ENCODE measurements around the gene SUV39H1.

SUV39H1 gene

DNA sequence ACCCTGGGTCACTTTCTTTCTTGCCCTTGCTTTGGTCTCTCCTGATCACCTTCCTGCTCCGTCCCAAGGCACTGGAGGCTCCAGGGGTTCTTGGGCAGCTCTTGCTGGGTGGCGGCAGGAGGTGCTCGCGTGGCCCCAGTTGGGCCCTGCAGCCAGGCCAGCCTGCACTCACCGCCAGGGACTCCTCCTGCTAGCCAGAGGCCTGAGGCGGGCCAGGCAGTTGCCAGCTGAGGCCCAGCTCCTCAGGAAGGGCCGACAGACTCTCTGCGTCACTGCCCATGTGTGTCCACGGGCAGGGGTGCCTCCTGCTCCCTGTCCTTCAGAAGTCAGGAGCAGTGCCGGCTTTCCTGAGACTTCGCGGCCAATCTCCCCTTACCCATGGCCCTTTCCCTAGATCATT, 9.3 kb downstream of the SUV39H1 start:
- Histone ChIP-seq H3K79me1 (replicated peaks; ENCODE audit: low read length, poor library complexity, severe bottlenecking) (peaks cover 30% of the 10 kb centered on the region), H3K4me2 (ENCODE audit: low read length, poor library complexity, severe bottlenecking) (no peak overlapping the region), H4K8ac (ENCODE audit: low read length) (no peak overlapping the region), H3K27ac (ENCODE audit: low read length, poor library complexity, severe bottlenecking) (no peak overlapping the region), H3K14ac (ENCODE audit: low read length in 2 of 2) (no peak overlapping the region), H3K9ac (ENCODE audit: low read length) (no peak overlapping the region), H2BK120ac (ENCODE audit: low read depth, low read length) (no peak overlapping the region), H3K18ac (ENCODE audit: low read depth in 1 of 2, low read length in 2 of 2) (no peak overlapping the region), H2BK5ac (ENCODE audit: low read depth, low read length, poor library complexity, severe bottlenecking) (no peak overlapping the region), H2AK5ac (ENCODE audit: low read length, severe bottlenecking) (no peak overlapping the region), H4K91ac (ENCODE audit: low read length) (no peak overlapping the region), H3K4me1 (ENCODE audit: control insufficient read depth, insufficient read depth, low read depth, low read length) (no peaks in the 10 kb centered on the region), H3K4me3 (ENCODE audit: insufficient read depth in 1 of 2, low read depth in 1 of 2, low read length in 2 of 2) (no peak overlapping the region), H3K36me3 (ENCODE audit: control insufficient read depth in 1 of 2, insufficient read depth in 2 of 2, low read depth in 1 of 2, low read length in 2 of 2) (peaks cover 18 to 59% of the 10 kb centered on the region in 2 experiments), H3K27me3 (ENCODE audit: control insufficient read depth in 1 of 2, insufficient read depth in 1 of 2, low read length in 2 of 2) (peaks cover 0 to 17% of the 10 kb centered on the region in 2 experiments), H3K4ac (ENCODE audit: low read depth in 1 of 2, low read length in 2 of 2) (no peak overlapping the region), H2BK15ac (ENCODE audit: low read depth, poor library complexity, severe bottlenecking) (no peak overlapping the region), H2BK12ac (ENCODE audit: low read length in 2 of 2) (no peak overlapping the region), H3K9me3 (ENCODE audit: control insufficient read depth, low read length) (no peaks in the 10 kb centered on the region), H3K23ac (ENCODE audit: low read length in 2 of 2) (no peak overlapping the region), H2AFZ (ENCODE audit: low read depth, low read length) (no peak overlapping the region)
- no peak for DNase-seq
- 92% methylated on average over 12 of the region's 12 CpGs for WGBS

DNA sequence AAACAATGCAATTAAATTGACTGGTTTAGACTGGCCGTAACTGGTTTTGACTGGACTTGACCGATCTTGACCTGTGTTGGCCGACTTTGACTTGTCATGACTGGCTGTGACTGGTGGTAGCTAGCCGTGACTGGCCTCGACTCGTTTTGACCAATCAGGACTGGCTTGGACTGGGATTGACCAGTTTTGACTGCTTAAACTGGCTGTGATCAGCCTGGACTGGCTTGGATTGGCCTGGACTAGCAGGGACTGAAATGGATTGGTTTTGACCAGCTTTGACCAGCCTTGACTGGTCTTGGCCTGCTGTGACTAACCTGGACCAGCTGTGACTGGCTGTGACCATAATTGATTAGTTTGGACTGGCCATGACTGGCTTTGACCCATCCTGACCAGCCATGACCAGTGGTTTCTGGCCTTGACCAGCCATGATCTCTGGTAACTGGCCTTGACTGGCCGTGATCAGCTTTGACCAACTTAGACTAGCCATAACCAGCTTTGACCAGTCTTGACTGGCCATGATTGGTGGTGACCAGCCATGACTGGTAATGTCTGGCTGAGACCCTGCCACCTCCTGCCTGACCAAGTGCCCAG, 13.1 kb downstream of the SUV39H1 start:
- DNase-seq, result no peak
- Histone ChIP-seq H3K14ac (ENCODE audit: low read length in 2 of 2) (no peak overlapping the region), H3K4me1 (ENCODE audit: control insufficient read depth, insufficient read depth, low read depth, low read length) (no peaks in the 10 kb centered on the region), H3K4ac (ENCODE audit: low read depth in 1 of 2, low read length in 2 of 2) (no peak overlapping the region), H3K4me2 (ENCODE audit: low read length, poor library complexity, severe bottlenecking) (no peak overlapping the region), H2BK12ac (ENCODE audit: low read length in 2 of 2) (no peak overlapping the region), H2AK5ac (ENCODE audit: low read length, severe bottlenecking) (no peak overlapping the region), H4K91ac (ENCODE audit: low read length) (no peak overlapping the region), H2BK120ac (ENCODE audit: low read depth, low read length) (no peak overlapping the region), H2BK5ac (ENCODE audit: low read depth, low read length, poor library complexity, severe bottlenecking) (no peak overlapping the region), H3K4me3 (ENCODE audit: insufficient read depth in 1 of 2, low read depth in 1 of 2, low read length in 2 of 2) (no peak overlapping the region), H3K23ac (ENCODE audit: low read length in 2 of 2) (no peak overlapping the region), H3K79me1 (replicated peaks; ENCODE audit: low read length, poor library complexity, severe bottlenecking) (peaks cover 17% of the 10 kb centered on the region), H3K27ac (ENCODE audit: low read length, poor library complexity, severe bottlenecking) (no peak overlapping the region), H3K36me3 (ENCODE audit: control insufficient read depth in 1 of 2, insufficient read depth in 2 of 2, low read depth in 1 of 2, low read length in 2 of 2) (peaks cover 0 to 39% of the 10 kb centered on the region in 2 experiments), H3K9me3 (ENCODE audit: control insufficient read depth, low read length) (no peaks in the 10 kb centered on the region), H2AFZ (ENCODE audit: low read depth, low read length) (no peak overlapping the region), H4K8ac (ENCODE audit: low read length) (no peak overlapping the region), H3K27me3 (ENCODE audit: control insufficient read depth in 1 of 2, insufficient read depth in 1 of 2, low read length in 2 of 2) (peaks cover 0 to 23% of the 10 kb centered on the region in 2 experiments), H2BK15ac (ENCODE audit: low read depth, poor library complexity, severe bottlenecking) (no peak overlapping the region), H3K18ac (ENCODE audit: low read depth in 1 of 2, low read length in 2 of 2) (no peak overlapping the region), H3K9ac (ENCODE audit: low read length) (no peak overlapping the region)
- 97% methylated on average over 6 of the region's 7 CpGs for WGBS

DNA sequence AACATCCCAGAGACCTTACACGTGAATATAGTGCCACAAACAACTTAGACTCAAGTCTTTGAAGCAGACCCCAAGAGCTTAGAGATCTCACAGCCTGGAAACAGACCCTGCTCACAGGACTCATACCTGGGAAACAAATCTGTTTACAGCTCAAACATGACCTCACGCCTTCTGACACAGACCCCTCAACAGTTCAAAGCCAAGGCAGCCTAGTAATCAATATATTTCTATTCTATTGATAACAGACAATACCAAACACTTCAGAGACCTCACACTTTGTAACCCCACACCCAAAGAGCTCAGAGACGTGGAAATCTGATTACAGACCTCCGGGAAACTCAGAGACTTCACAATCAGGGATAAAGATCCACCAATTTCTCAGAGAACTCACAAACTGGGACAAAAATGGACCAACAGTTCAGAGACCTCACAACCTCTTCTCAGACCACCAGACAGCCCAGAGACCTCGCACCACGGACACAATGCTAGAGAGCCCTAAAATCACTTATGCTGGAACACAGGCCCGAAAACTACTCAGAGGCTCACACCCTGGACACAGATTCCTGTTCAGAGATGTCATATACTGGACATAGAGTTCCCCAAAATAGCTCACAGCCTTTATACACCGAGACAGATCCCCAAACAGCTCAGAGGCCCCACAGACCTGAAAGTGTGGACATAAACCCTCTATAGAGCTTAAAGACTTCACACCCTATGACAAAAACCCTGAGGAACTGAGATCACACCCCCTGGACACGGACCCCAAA, 14.8 kb downstream of the SUV39H1 start:
- Histone ChIP-seq H2BK5ac (ENCODE audit: low read depth, low read length, poor library complexity, severe bottlenecking) (no peak overlapping the region), H3K27me3 (ENCODE audit: control insufficient read depth in 1 of 2, insufficient read depth in 1 of 2, low read length in 2 of 2) (peaks cover 0 to 23% of the 10 kb centered on the region in 2 experiments), H3K36me3 (ENCODE audit: control insufficient read depth in 1 of 2, insufficient read depth in 2 of 2, low read depth in 1 of 2, low read length in 2 of 2) (peaks cover 0 to 21% of the 10 kb centered on the region in 2 experiments), H3K4me1 (ENCODE audit: control insufficient read depth, insufficient read depth, low read depth, low read length) (no peaks in the 10 kb centered on the region), H3K9ac (ENCODE audit: low read length) (no peak overlapping the region), H3K4ac (ENCODE audit: low read depth in 1 of 2, low read length in 2 of 2) (no peak overlapping the region), H2BK15ac (ENCODE audit: low read depth, poor library complexity, severe bottlenecking) (no peak overlapping the region), H3K9me3 (ENCODE audit: control insufficient read depth, low read length) (no peaks in the 10 kb centered on the region), H3K18ac (ENCODE audit: low read depth in 1 of 2, low read length in 2 of 2) (no peak overlapping the region), H2AFZ (ENCODE audit: low read depth, low read length) (no peak overlapping the region), H3K79me1 (replicated peaks; ENCODE audit: low read length, poor library complexity, severe bottlenecking) (peaks cover 8% of the 10 kb centered on the region), H3K4me3 (ENCODE audit: insufficient read depth in 1 of 2, low read depth in 1 of 2, low read length in 2 of 2) (no peak overlapping the region), H3K4me2 (ENCODE audit: low read length, poor library complexity, severe bottlenecking) (no peak overlapping the region), H3K14ac (ENCODE audit: low read length in 2 of 2) (no peak overlapping the region), H3K23ac (ENCODE audit: low read length in 2 of 2) (no peak overlapping the region), H3K27ac (ENCODE audit: low read length, poor library complexity, severe bottlenecking) (no peak overlapping the region), H4K91ac (ENCODE audit: low read length) (no peak overlapping the region), H2BK120ac (ENCODE audit: low read depth, low read length) (no peak overlapping the region), H2BK12ac (ENCODE audit: low read length in 2 of 2) (no peak overlapping the region), H2AK5ac (ENCODE audit: low read length, severe bottlenecking) (no peak overlapping the region), H4K8ac (ENCODE audit: low read length) (no peak overlapping the region)
- WGBS, result 89% methylated on average over 9 of the region's 9 CpGs
- DNase-seq, result no peak

DNA sequence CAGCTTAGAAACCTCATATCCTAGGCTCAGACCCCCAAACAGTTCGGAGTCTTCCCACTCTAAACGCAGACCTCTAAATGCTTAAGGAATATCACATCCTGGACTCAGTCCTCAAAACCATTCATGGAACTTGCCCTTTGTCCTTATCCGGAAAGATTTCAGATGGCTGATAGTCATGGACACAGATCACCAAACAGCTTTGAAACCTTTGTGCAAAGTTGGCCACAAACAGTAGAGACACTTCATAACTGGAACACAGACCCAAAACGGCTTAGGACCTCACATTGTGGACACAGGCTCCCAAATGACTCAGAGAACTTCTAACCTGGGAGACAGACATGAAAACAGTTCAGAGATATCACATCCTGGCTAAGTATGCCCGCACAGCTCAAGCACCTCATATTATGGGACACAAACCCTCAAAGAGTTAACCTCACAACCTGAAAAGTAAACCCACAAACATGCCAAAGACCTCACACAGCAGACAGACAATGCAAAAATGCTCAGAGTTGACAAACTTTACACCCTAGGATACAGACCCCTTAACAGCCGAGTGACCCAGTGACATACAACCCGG, 15.5 kb downstream of the SUV39H1 start:
- H3K4ac ChIP-seq (ENCODE audit: low read depth in 1 of 2, low read length in 2 of 2), result no peak overlapping the region
- peaks cover 0 to 23% of the 10 kb centered on the region in 2 experiments for H3K27me3 ChIP-seq (ENCODE audit: control insufficient read depth in 1 of 2, insufficient read depth in 1 of 2, low read length in 2 of 2)
- H3K9me3 ChIP-seq (ENCODE audit: control insufficient read depth, low read length), result no peaks in the 10 kb centered on the region
- no peak overlapping the region for H2AFZ ChIP-seq (ENCODE audit: low read depth, low read length)
- H2BK15ac ChIP-seq (ENCODE audit: low read depth, poor library complexity, severe bottlenecking), result no peak overlapping the region
- no peak overlapping the region for H3K18ac ChIP-seq (ENCODE audit: low read depth in 1 of 2, low read length in 2 of 2)
- no peaks in the 10 kb centered on the region for H3K4me1 ChIP-seq (ENCODE audit: control insufficient read depth, insufficient read depth, low read depth, low read length)
- H3K23ac ChIP-seq (ENCODE audit: low read length in 2 of 2), result no peak overlapping the region
- no peak overlapping the region for H2BK120ac ChIP-seq (ENCODE audit: low read depth, low read length)
- no peak overlapping the region for H3K4me2 ChIP-seq (ENCODE audit: low read length, poor library complexity, severe bottlenecking)
- no peak for DNase-seq
- H4K8ac ChIP-seq (ENCODE audit: low read length), result no peak overlapping the region
- H3K36me3 ChIP-seq (ENCODE audit: control insufficient read depth in 1 of 2, insufficient read depth in 2 of 2, low read depth in 1 of 2, low read length in 2 of 2), result peaks cover 0 to 15% of the 10 kb centered on the region in 2 experiments
- peaks cover 5% of the 10 kb centered on the region for H3K79me1 ChIP-seq (replicated peaks; ENCODE audit: low read length, poor library complexity, severe bottlenecking)
- H2AK5ac ChIP-seq (ENCODE audit: low read length, severe bottlenecking), result no peak overlapping the region
- no peak overlapping the region for H3K9ac ChIP-seq (ENCODE audit: low read length)
- H2BK12ac ChIP-seq (ENCODE audit: low read length in 2 of 2), result no peak overlapping the region
- no peak overlapping the region for H4K91ac ChIP-seq (ENCODE audit: low read length)
- H3K4me3 ChIP-seq (ENCODE audit: insufficient read depth in 1 of 2, low read depth in 1 of 2, low read length in 2 of 2), result no peak overlapping the region
- 95% methylated on average over 7 of the region's 7 CpGs for WGBS
- H3K27ac ChIP-seq (ENCODE audit: low read length, poor library complexity, severe bottlenecking), result no peak overlapping the region
- H3K14ac ChIP-seq (ENCODE audit: low read length in 2 of 2), result no peak overlapping the region
- no peak overlapping the region for H2BK5ac ChIP-seq (ENCODE audit: low read depth, low read length, poor library complexity, severe bottlenecking)
